Skeletal muscle tissue (tissue), 4 donors: ENCODE data around the gene MICAL3. TPM values are rescaled to one million over a fixed set of nuclear protein-coding genes. Genes with fewer than 3 reads are reported as not detected.

Source experiments
- H3K27ac ChIP-seq: one replicate; pipeline ENCODE4 v1.7.0; 2013; ENCODE audit warnings: mild to moderate bottlenecking, low read depth, low read length, inconsistent platforms
- H3K27me3 ChIP-seq, 3 donors: one replicate each; pipeline ENCODE4 v1.7.0; 2013; ENCODE audit warnings: low read length in 3 of 3; ENCODE audit not compliant: control insufficient read depth in 3 of 3, insufficient read depth in 3 of 3
- H3K36me3 ChIP-seq, 3 donors: one replicate each; pipeline ENCODE4 v1.7.0; 2013; ENCODE audit warnings: low read length in 3 of 3; ENCODE audit not compliant: control insufficient read depth in 3 of 3, insufficient read depth in 3 of 3
- H3K4me1 ChIP-seq, 3 donors: one replicate each; pipeline ENCODE4 v1.7.0; 2013; ENCODE audit warnings: low read length in 3 of 3, mild to moderate bottlenecking in 3 of 3; ENCODE audit not compliant: control insufficient read depth in 3 of 3, insufficient read depth in 3 of 3
- H3K4me3 ChIP-seq, 3 donors: one replicate each; pipeline ENCODE4 v1.7.0; 2013; ENCODE audit warnings: low read length in 3 of 3
- H3K9ac ChIP-seq, 3 donors: one replicate each; pipeline ENCODE4 v1.7.0; 2013; ENCODE audit warnings: low read length in 3 of 3, mild to moderate bottlenecking in 3 of 3, moderate library complexity in 2 of 3, low read depth in 1 of 3
- H3K9me3 ChIP-seq, 3 donors: one replicate each; pipeline ENCODE4 v1.7.0; 2013; ENCODE audit warnings: low read length in 3 of 3; ENCODE audit not compliant: control insufficient read depth in 3 of 3
- total RNA-seq: library from RNA; depleted of rRNA; stranded (reverse); fragments of >200 nt; gene quantifications from one replicate; pipeline ENCODE4 v1.2.3, GENCODE V29; 2014
- donor health status: Osteomylitis.

MICAL3 gene
- total RNA-seq, 1 donor from 2014 or later: 20.9 TPM

DNA sequence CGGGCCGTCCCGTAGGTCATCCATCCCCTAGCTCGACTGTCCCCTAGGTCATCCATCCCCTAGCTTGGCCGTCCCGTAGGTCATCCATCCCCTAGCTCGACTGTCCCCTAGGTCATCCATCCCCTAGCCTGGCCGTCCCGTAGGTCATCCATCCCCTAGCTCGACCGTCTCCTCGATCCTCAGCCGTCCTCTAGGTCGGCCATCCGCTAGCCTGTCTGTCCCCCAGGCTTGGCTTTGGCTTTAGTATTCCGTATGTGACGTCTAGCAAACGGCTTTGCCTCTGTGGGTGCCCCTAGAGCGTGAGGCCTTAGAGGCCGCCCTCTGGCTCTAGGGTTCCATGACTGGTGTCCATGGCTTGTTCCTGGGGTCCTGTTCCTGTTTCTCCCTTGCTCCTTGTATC is 209.5 kb downstream of the MICAL3 start:
- H3K9ac ChIP-seq: no peak overlapping the region
- H3K9me3 ChIP-seq: no peaks in the 10 kb centered on the region
- no peaks in the 10 kb centered on the region for H3K27me3 ChIP-seq
- no peak overlapping the region for H3K27ac ChIP-seq
- H3K4me3 ChIP-seq: no peak overlapping the region
- no peaks in the 10 kb centered on the region for H3K4me1 ChIP-seq
- H3K36me3 ChIP-seq: peaks cover 42 to 52% (median 43%) of the 10 kb centered on the region in 3 donors

DNA sequence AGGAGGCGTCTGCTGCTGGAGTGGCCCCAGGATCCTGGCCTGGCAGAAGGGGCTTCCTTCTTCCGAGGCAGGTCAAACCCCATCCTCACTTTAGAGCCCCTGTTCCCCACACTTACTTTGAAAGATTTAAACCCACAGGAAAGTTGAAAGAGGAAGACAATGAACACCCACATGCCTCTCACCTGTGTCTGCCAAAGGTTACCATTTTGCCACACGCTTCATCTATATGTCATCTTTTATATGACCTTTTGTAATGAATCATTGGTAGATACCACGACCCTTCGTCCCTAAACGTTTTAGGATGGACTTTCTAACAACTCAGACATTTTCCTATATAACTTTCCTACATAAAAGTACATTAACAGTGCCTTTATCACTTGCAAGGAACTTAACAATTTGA is 210.3 kb downstream of the MICAL3 start:
- Histone ChIP-seq H3K9me3 (no peaks in the 10 kb centered on the region), H3K4me3 (no peak overlapping the region), H3K9ac (no peak overlapping the region), H3K27me3 (no peaks in the 10 kb centered on the region), H3K36me3 (peaks cover 41 to 49% (median 44%) of the 10 kb centered on the region in 3 donors), H3K27ac (no peak overlapping the region), H3K4me1 (peaks cover 0 to under 1% (median 0%) of the 10 kb centered on the region in 3 donors)

DNA sequence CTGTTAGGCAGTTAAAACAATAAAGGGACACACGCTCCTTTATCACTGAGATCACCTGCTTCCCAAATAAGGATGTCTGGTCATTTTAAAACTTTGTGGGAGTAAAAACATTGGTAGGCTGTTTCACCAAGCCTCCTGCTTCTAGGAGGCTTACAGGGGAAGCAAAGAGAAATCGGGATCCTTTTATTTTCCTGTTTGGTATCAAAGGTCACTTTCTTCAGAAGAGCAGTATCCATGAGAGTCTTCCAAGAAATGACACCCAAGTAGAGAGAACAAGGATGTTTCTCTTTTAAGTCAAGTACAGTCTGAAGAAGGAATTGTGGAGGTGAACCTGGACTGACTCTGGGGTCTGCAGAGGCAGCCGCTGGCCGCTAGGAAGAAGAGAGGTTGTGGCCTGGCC is 213.2 kb downstream of the MICAL3 start:
- H3K9me3 ChIP-seq: no peaks in the 10 kb centered on the region
- H3K9ac ChIP-seq: peak overlapping the region in 1 of 3 donors; percentile 45
- peaks cover 31 to 49% (median 37%) of the 10 kb centered on the region in 3 donors for H3K36me3 ChIP-seq
- H3K4me1 ChIP-seq: peaks cover 22 to 25% (median 23%) of the 10 kb centered on the region in 3 donors
- H3K27ac ChIP-seq: no peak overlapping the region
- H3K4me3 ChIP-seq: no peak overlapping the region
- no peaks in the 10 kb centered on the region for H3K27me3 ChIP-seq

DNA sequence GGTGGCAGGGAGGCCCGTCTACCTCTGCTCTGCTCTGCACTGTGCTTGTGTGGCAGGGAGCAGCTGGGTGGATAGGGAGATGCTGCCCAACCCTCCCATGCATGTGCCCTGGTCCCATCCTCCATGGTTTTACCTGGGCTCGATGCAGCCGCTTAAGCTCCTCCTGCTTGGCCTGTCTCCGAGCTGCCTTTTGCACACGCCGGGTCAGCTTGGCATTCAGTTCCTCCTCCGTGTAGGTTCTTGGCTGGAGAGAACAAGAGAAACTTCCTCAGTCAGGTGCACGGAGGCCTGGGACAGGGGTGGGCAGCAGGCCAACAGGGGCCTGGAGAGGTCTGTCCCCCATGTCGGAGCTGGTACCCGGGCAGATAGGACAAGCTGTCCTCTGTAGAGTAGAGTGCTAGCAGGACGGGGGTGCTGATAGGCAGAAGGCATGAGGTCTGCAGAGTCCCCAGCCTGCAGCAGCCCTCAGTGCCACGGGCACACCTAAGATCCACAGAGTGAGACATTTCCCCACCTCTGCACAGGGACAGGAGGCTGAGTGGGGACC is 213.7 kb downstream of the MICAL3 start:
- Histone ChIP-seq H3K4me1 (peaks cover 22 to 25% (median 23%) of the 10 kb centered on the region in 3 donors), H3K27me3 (no peaks in the 10 kb centered on the region), H3K4me3 (no peak overlapping the region), H3K9ac (peak overlapping the region in 1 of 3 donors; percentile 45), H3K9me3 (no peaks in the 10 kb centered on the region), H3K27ac (no peak overlapping the region), H3K36me3 (peaks cover 29 to 46% (median 40%) of the 10 kb centered on the region in 3 donors)

DNA sequence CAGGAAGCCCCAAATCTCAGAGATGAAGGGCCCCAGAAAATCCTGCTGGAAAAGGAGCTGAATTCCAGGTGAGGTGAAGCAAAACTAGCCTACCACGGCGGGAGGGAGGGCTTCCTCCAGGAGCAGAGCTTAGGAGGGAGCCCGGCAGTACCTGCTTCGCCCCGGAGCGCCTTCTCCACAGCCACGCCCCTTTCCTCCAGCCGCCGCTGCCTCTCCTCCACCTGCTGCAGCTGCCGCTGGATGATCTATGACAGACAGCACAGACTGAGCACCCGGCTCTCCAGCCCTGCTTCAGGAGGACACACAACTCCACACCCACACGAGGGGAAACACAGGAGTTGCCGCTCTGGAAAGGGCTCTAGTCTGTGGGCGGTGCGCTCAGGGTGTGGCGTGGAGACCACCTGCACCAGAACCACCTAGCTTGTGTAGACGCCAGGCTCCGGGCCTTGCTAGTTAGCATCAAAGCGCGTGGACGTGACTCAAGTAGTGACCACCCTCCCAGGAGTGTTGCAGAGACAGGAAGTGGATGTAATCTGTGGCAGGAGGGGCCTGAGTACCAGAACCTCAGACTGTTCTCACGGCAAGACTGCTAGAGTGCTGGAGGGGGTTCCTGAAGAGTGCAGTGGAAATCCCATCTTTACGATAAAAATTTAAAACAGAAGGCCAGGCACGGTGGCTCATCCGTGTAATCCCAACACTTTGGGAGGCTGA is 215.5 kb downstream of the MICAL3 start:
- Histone ChIP-seq H3K9ac (peak overlapping the region; percentile 41 to 79 (median 54)), H3K9me3 (no peaks in the 10 kb centered on the region), H3K4me1 (peaks cover 22 to 25% (median 23%) of the 10 kb centered on the region in 3 donors), H3K36me3 (peaks cover 28 to 42% (median 32%) of the 10 kb centered on the region in 3 donors), H3K27me3 (no peaks in the 10 kb centered on the region), H3K27ac (peak overlapping the region; percentile 88), H3K4me3 (peak overlapping the region in 1 of 3 donors; percentile 41)

DNA sequence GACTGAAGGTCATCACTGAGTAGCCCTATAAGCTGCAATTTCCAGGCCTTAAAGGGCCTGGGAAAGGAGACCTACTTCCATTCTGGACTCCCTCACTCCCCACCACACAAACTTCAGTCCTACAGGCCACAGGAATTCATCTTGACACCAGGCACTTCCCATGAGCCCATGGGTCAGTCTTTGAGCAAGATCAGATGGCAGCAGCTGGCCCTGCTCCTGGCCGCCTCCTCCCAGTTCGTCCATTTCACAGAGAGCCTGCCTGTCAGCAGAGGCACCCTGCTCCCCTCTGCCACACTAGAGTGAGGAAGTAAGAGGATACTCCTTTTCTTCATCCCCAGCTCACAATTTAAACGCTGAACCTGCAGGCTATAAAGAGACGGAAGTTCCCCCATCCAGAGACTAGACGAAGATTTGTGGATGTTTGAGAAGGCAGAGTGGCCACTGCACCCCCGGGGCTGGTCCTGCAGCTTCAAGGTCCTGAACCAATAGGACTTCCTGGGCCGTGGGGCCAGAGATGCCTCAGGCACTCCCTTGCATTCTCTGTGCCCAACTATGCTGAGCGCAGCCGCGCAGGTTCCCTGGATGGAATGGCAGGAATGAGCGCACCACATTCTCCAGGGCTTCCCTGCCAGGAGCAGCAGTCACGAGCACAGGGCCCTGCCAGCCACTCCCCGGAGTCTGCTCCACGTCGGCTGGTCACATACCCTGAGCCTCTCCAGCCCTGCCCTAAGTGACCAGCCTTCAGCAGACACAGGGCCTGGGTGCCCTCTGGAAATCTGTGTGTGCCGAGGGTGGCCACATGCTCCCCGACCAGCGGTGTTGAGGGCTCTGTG is 216.6 kb downstream of the MICAL3 start:
- Histone ChIP-seq H3K4me3 (peak overlapping the region in 2 of 3 donors; percentile 7 to 23), H3K36me3 (peaks cover 24 to 43% (median 29%) of the 10 kb centered on the region in 3 donors), H3K27me3 (no peaks in the 10 kb centered on the region), H3K4me1 (peaks cover 22 to 25% (median 23%) of the 10 kb centered on the region in 3 donors), H3K27ac (peak overlapping the region; percentile 88), H3K9me3 (no peaks in the 10 kb centered on the region), H3K9ac (peak overlapping the region; percentile 41 to 79 (median 61))

DNA sequence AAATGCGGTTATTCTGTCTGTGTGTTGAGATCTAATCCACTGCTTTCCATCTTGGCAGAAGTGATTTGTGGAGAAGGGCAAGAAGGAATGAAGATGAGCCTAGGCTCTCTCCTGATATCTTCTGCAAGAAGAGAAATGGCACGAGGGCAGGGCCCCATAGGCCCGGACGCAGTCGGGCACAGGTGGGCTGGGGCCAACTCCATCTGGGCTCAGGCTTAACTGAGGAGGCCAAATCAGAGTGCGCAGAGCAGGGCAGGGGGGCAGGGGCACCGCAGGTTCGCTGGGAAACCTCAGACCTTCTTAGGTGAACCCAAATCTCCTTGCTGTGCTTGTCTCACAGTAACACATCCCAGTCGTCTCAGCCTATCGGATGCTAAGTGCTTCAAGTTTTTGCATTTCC is 217.3 kb downstream of the MICAL3 start:
- H3K27ac ChIP-seq: peak overlapping the region; percentile 88
- peaks cover 24 to 40% (median 27%) of the 10 kb centered on the region in 3 donors for H3K36me3 ChIP-seq
- H3K4me1 ChIP-seq: peaks cover 22 to 25% (median 23%) of the 10 kb centered on the region in 3 donors
- peak overlapping the region in 2 of 3 donors; percentile 61 to 79 for H3K9ac ChIP-seq
- no peaks in the 10 kb centered on the region for H3K9me3 ChIP-seq
- peak overlapping the region in 1 of 3 donors; percentile 7 for H3K4me3 ChIP-seq
- H3K27me3 ChIP-seq: no peaks in the 10 kb centered on the region

DNA sequence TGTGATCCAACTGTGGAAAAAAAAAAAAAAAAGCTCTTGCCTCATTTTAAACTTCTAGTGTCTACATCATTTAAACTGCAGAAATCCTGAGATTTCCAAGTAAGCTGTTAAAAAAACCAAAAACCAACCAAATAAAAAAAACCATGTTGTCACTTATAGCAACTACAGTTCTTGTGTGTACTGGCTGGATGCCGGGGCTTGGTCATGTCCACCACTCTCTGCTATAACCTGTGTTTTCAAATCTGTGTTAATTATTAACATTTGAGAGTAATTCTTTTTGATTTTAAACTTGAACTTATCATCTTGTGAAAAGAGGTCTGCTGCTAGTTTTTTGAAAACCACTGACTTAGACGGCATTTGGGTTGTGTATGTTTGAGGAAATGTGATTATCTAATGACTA is 217.9 kb downstream of the MICAL3 start:
- Histone ChIP-seq H3K9me3 (no peaks in the 10 kb centered on the region), H3K4me1 (peaks cover 22 to 25% (median 23%) of the 10 kb centered on the region in 3 donors), H3K9ac (no peak overlapping the region), H3K4me3 (no peak overlapping the region), H3K27me3 (no peaks in the 10 kb centered on the region), H3K27ac (no peak overlapping the region), H3K36me3 (peaks cover 24 to 39% (median 25%) of the 10 kb centered on the region in 3 donors)

DNA sequence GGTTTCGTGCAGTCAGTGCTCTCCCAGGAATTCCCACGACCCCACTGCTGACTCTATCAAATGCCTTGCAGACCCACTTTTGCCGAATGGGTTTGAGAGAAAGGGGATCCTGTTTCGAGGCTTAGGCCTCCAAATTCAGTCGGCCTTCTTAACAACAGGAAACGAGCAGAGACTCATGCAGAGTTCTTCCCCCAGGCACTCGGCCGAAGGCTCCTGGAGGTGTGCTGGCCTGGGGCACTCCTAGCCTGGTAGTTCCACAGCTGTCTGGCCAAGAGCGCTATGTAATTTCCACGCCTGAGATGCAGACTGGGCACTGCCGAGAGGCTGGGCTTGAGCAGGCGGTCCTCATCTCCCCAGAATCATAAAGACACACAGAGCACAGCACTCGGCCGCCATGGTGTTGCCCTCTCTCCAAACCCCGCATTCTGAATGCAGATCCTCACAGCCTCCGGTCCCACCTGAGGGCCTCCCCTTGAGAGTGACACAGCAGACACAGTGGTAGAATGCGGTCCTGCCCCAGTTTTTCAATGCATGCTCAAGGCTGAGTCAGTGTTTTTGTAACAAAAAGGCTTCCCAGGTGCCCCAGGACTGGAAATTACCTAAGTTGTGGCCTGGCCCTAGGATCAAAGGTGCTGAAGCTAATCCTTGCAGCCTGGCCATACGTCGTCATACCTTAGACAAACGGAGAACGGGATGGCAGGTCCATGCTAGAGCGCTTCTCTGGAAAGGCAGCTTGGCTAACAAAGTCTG is 219.9 kb downstream of the MICAL3 start:
- Histone ChIP-seq H3K4me1 (peaks cover 22 to 25% (median 23%) of the 10 kb centered on the region in 3 donors), H3K9ac (no peak overlapping the region), H3K27me3 (no peaks in the 10 kb centered on the region), H3K27ac (no peak overlapping the region), H3K36me3 (peaks cover 15 to 34% (median 22%) of the 10 kb centered on the region in 3 donors), H3K9me3 (no peaks in the 10 kb centered on the region), H3K4me3 (no peak overlapping the region)
